H1 (cell line): ENCODE results near the gene DYRK2. TPM values are rescaled to one million over a fixed set of nuclear protein-coding genes. Genes with fewer than 3 reads are reported as not detected.

ENCODE experiments used
- CHD1 ChIP-seq: IDR thresholded peaks from 2 replicates; pipeline ENCODE4 v1.6.1; 2012; ENCODE audit warnings: low read depth, low read length, improper control_type of control experiment
- PHF8 ChIP-seq: fragments of 200-600 bp; sonication (generic); conservative IDR thresholded peaks from 2 replicates; pipeline ENCODE4 v1.7.1; 2012; ENCODE audit warnings: low read depth, mild to moderate bottlenecking, inconsistent platforms, low read length, moderate library complexity
- POLR2AphosphoS5 ChIP-seq: IDR thresholded peaks from 2 replicates; pipeline ENCODE4 v1.6.1; 2011; ENCODE audit warnings: low read depth, low read length
- RXRA ChIP-seq: IDR thresholded peaks from 2 replicates; pipeline ENCODE4 v1.6.1; 2011; ENCODE audit warnings: low read depth, mild to moderate bottlenecking, low read length, moderate library complexity; ENCODE audit not compliant: insufficient read depth
- SIRT6 ChIP-seq: IDR thresholded peaks from one replicate; pipeline ENCODE4 v1.7.1; 2012; ENCODE audit warnings: low read length, inconsistent platforms
- SP4 ChIP-seq: IDR thresholded peaks from 2 replicates; pipeline ENCODE4 v1.6.1; 2012; ENCODE audit warnings: low read length, inconsistent platforms
- TCF12 ChIP-seq: IDR thresholded peaks from 2 replicates; pipeline ENCODE4 v1.6.1; 2011; ENCODE audit warnings: low read depth, mild to moderate bottlenecking, low read length
- polyA plus RNA-seq, 7 experiments: library from polyadenylated mRNA; depleted of rRNA in 3 of 7; stranded (reverse) in 5 of 7; unstranded in 2 of 7; fragments of >200 nt in 5 of 7; fragments of 200-250 nt in 2 of 7; gene quantifications; 1 replicate in 5 of 7; 2 replicates in 1 of 7; 4 replicates in 1 of 7; pipeline versions ENCODE4 v1.2.1 to v1.2.3, GENCODE V29; 2011 to 2013; ENCODE audit warnings: missing spikeins in 2 of 7, mixed read lengths in 2 of 7
- total RNA-seq: library from RNA; stranded (reverse); fragmentation: NEBNext Ultra II Directional; extraction: Animal tissue kit (Norgen Biotek cat#: 25700); gene quantifications from 2 replicates; pipeline ENCODE4 v1.2.1, GENCODE V29; 2021
- TF ChIP-seq, protein P1 (sequence below), 3 experiments: IDR thresholded peaks; 1 replicate in 2 of 3; 2 replicates in 1 of 3; pipeline versions ENCODE4 v1.5.1 to v1.6.1; 2011; ENCODE audit warnings: low read length in 3 of 3, mild to moderate bottlenecking in 3 of 3, inconsistent platforms in 2 of 3, low read depth in 1 of 3, moderate library complexity in 1 of 3; ENCODE audit not compliant: insufficient read depth in 1 of 3; ENCODE audit errors: control extremely low read depth in 1 of 3

DYRK2 gene
- total and polyA plus RNA-seq, 2 of the 8 experiments (the other 6 are each of a cell fraction or from before 2014, with no cell fraction given), result 11.2 to 31.6 TPM

DNA sequence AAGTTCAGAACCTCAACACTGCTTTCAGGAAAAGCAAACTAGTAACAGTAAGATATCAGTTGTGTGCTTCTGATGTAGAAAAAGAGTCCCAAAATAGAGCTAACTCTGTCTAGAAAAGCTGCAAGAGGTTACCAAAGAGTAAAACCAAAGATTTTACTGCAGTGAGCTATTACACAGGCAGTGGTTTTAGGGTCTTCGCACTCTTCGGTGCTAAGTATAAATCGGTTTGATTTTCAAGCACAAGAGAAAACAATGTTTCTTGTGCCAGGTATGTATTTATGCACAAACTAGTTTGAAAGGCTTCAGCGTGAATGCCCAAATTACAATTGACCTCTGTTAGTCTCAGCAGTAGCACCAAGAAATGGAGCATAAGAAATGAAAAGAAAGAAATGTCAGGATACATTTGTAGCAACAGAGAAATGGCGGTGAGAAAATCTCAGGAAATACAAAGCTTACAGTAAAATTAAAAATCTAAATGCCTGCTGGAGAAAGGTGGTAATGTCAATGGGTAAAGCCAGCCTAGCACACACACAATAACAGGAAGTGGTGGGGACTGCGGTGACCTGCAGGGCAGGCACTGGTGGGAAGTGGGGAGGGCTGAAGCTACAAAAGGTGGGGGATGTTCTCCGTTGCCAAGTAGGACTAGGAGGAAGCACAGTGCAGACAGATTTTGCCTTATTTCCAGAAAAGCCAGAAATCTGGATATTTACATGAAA, 18.0 kb upstream of the DYRK2 start (continued):
- TF ChIP-seq POLR2AphosphoS5, result no peak
- no peak for TF ChIP-seq SIRT6
- TF ChIP-seq SP4, result no peak
- no peak for TF ChIP-seq RXRA
- no peak for TF ChIP-seq PHF8
- TF ChIP-seq TCF12, result no peak
- TF ChIP-seq CHD1, result no peak
- TF ChIP-seq, protein P1, sequence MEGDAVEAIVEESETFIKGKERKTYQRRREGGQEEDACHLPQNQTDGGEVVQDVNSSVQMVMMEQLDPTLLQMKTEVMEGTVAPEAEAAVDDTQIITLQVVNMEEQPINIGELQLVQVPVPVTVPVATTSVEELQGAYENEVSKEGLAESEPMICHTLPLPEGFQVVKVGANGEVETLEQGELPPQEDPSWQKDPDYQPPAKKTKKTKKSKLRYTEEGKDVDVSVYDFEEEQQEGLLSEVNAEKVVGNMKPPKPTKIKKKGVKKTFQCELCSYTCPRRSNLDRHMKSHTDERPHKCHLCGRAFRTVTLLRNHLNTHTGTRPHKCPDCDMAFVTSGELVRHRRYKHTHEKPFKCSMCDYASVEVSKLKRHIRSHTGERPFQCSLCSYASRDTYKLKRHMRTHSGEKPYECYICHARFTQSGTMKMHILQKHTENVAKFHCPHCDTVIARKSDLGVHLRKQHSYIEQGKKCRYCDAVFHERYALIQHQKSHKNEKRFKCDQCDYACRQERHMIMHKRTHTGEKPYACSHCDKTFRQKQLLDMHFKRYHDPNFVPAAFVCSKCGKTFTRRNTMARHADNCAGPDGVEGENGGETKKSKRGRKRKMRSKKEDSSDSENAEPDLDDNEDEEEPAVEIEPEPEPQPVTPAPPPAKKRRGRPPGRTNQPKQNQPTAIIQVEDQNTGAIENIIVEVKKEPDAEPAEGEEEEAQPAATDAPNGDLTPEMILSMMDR (IDR thresholded peaks at IDR 0.05; ENCODE audit: control extremely low read depth in 1 of 3, insufficient read depth in 1 of 3, low read depth in 1 of 3, low read length in 3 of 3), result peak in 1 of 3 experiments; percentile 2; a peak in 1 of 4 replicates
- TF ChIP-seq, all 59 proteins: peak for 2
